ENCODE data around the gene MAGEA11.
"Not testable (repeated sequence)": the region's sequence is repeated elsewhere in the genome, so short reads cannot be mapped to it uniquely, and the experiment has no call there.

The MAGEA11 gene

DNA sequence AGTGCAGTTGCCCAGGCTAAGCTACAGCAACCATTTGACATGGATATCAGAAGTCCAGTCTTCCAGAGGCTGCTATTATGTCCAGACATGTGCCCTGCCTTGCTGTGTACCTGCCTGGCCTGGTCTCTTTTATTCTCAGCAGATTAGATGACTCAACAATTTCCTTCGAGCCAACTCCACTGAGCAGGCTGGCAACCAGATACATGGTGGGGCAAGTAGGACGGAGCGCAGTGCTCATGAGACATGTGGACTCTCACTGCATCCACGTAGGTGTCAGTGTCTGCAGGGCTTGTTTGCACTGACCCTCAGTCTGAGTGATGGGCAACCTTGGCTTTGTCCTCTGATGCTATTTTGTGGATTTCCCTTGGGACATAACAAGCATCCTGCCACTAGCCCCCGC, 7.2 kb upstream of the MAGEA11 start:
- H3K9me3 Mint-ChIP-seq, result no peaks in the 10 kb centered on the region
- ATAC-seq (ENCODE audit: low read depth), result no peak
- no peak overlapping the region for H3K27ac Mint-ChIP-seq
- no peak for DNase-seq (ENCODE audit: low spot score in 2 of 2)
- peaks cover 3% of the 10 kb centered on the region for H3K27me3 Mint-ChIP-seq
- H3K4me3 Mint-ChIP-seq, result no peak overlapping the region
- no peaks in the 10 kb centered on the region for H3K4me1 Mint-ChIP-seq
- H3K36me3 Mint-ChIP-seq, result no peaks in the 10 kb centered on the region

DNA sequence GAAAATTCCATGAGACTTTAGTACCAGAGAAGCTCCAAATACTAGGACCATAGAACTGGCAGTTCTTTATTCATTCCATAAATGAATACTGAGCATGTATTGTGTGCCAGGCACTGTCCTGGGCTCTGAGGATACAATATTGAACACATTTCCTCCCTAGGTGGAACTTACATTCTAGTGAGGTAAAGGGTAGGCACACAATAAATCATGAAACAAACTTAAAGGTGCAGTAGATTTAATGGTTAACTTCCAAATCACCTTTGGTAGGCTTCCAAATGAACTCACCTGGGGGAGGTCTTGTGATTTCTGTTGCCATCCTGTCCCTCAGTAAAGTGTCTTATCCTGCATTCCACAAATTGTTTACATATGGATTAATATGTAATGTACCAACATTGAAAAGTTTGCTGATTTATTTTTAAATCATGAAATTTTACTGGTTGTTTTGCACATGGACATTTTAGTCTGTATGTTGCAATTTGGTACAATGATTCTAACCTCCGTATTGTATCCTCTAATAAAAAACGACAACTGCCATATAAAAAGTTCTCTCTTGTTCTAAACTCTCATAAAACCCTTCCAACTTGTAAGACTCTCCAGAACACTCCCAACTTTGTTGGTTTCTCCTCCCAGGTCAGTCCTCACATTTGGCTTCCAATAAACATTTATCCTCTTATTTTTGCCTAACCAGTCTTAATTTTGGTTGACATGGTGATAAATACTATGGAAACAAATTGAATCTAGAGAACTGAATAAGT, 4.5 kb upstream of the MAGEA11 start:
- Mint-ChIP-seq H3K4me1 (no peaks in the 10 kb centered on the region), H3K27me3 (peaks cover 3% of the 10 kb centered on the region), H3K36me3 (no peaks in the 10 kb centered on the region), H3K27ac (no peak overlapping the region), H3K9me3 (no peaks in the 10 kb centered on the region), H3K4me3 (no peak overlapping the region)
- no peak for DNase-seq (ENCODE audit: low spot score in 2 of 2)
- no peak for ATAC-seq (ENCODE audit: low read depth)

DNA sequence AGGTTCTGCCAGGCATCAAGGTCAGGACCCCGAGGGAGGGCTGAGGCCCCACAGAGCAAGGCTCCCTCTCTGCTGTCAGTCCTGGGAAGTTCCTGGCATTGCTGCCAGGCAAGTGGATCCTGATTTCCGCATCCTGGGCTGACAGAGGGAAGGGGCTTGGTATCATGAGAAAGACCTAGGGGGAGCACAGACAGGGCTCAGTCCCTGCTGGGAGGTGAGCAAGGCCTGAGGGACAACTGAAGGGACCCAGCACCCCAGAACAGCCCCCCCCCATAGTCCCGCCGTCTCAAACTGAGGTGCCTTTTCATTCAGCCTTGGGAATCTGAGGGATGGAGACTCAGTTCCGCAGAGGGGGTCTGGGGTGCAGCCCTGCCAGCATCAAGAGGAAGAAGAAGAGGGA, 971 bp downstream of the MAGEA11 start:
- DNase-seq (ENCODE audit: low spot score in 2 of 2), result no peak
- Mint-ChIP-seq H3K4me3 (no peak overlapping the region), H3K4me1 (peaks cover 9% of the 10 kb centered on the region), H3K36me3 (no peaks in the 10 kb centered on the region), H3K9me3 (no peaks in the 10 kb centered on the region), H3K27me3 (peaks cover 3% of the 10 kb centered on the region), H3K27ac (no peak overlapping the region)
- ATAC-seq (ENCODE audit: low read depth), result no peak

DNA sequence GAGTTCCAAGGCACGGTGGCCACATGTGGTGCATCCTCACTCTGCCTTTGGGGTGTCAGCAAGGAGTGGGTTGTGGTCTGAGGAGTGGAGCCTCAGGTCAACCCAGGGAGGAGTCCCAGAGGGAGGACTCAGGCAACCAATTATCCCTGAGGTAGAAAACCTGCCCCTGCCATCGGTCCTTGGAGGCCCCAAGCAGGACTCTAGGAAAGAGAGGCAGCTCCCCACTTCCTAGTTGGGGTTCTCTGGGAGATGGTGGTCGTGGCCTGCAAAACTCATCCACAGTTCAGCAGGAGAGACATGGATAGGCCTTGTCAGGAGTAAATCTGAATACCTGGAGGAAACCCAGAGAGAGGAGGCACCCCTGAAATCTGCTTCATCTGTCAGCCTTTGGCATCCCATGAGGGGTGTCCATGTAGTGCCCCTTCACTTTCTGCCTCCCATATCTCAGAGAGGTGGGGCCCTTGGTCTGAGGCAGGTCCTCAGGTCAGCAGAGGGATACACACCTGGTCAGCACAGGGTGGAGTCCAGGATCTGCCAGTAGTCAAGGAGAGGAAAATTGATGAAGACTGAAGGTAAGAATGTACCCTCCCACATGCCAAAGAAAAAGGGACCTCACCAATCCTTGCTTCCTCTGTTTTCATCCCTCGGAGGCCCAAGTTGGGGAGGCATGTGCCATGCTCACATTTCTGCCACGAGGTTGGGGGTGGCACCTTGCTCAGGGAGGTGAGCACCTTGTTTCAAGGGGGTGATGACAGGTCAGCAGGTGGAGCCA, 1.6 kb downstream of the MAGEA11 start:
- ATAC-seq (ENCODE audit: low read depth) (no peak), DNase-seq (ENCODE audit: low spot score in 2 of 2) (no peak)
- Mint-ChIP-seq H3K9me3 (no peaks in the 10 kb centered on the region), H3K4me1 (peaks cover 9% of the 10 kb centered on the region), H3K27ac (no peak overlapping the region), H3K36me3 (no peaks in the 10 kb centered on the region), H3K27me3 (no peaks in the 10 kb centered on the region), H3K4me3 (no peak overlapping the region)

DNA sequence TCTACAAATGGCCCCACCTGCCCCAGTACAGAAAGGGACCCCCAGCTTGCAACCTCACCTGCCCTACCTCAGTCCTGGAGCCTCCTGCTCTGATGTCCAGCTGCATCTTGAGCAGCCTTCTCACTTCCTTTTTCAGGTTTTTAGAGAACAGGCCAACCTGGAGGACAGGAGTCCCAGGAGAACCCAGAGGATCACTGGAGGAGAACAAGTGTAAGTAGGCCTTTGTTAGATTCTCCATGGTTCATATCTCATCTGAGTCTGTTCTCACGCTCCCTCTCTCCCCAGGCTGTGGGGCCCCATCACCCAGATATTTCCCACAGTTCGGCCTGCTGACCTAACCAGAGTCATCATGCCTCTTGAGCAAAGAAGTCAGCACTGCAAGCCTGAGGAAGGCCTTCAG, 3.6 kb downstream of the MAGEA11 start:
- Mint-ChIP-seq H3K9me3 (no peaks in the 10 kb centered on the region), H3K4me3 (no peak overlapping the region), H3K27me3 (no peaks in the 10 kb centered on the region), H3K4me1 (peaks cover 9% of the 10 kb centered on the region), H3K36me3 (no peaks in the 10 kb centered on the region), H3K27ac (no peak overlapping the region)
- ATAC-seq (ENCODE audit: low read depth), result peak; percentile 21
- DNase-seq (ENCODE audit: low spot score in 2 of 2), result no peak

DNA sequence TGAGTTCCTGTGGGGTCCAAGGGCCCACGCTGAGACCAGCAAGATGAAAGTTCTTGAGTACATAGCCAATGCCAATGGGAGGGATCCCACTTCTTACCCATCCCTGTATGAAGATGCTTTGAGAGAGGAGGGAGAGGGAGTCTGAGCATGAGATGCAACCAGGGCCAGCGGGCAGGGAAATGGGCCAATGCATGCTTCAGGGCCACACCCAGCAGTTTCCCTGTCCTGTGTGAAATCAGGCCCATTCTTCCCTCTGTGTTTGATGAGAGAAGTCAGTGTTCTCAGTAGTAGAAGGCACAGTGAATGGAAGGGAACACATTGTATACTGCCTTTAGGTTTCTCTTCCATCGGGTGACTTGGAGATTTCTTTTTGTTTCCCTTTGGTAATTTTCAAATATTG, 4.8 kb downstream of the MAGEA11 start:
- H3K36me3 Mint-ChIP-seq, result no peaks in the 10 kb centered on the region
- H3K27me3 Mint-ChIP-seq, result no peaks in the 10 kb centered on the region
- H3K4me1 Mint-ChIP-seq, result peaks cover 9% of the 10 kb centered on the region
- H3K9me3 Mint-ChIP-seq, result no peaks in the 10 kb centered on the region
- ATAC-seq (ENCODE audit: low read depth), result no peak
- DNase-seq (ENCODE audit: low spot score in 2 of 2), result no peak
- no peak overlapping the region for H3K4me3 Mint-ChIP-seq
- no peak overlapping the region for H3K27ac Mint-ChIP-seq

DNA sequence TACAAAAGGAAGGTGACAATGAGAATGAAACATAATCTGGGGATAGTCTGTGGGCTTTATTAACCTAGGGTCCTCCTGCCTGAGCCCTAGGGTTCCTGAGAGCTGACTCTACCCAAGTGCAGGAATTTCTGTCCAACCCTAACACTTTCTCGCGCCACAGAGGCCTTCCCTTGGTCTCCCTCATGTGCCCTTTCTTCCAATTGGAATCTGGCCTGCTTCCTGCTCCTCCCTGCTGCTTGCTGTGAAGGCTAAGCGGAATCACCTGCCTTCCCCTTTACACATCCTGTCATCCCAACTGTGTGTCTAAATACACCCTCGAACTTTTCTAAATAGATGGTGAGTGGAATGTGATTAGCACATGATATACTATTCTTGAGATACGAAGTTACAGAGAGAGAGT, 5.9 kb downstream of the MAGEA11 start:
- no peak overlapping the region for H3K4me3 Mint-ChIP-seq
- H3K36me3 Mint-ChIP-seq, result no peaks in the 10 kb centered on the region
- DNase-seq (ENCODE audit: low spot score in 2 of 2) (no peak), ATAC-seq (ENCODE audit: low read depth) (no peak)
- peaks cover 9% of the 10 kb centered on the region for H3K4me1 Mint-ChIP-seq
- no peak overlapping the region for H3K27ac Mint-ChIP-seq
- H3K9me3 Mint-ChIP-seq, result no peaks in the 10 kb centered on the region
- no peaks in the 10 kb centered on the region for H3K27me3 Mint-ChIP-seq

DNA sequence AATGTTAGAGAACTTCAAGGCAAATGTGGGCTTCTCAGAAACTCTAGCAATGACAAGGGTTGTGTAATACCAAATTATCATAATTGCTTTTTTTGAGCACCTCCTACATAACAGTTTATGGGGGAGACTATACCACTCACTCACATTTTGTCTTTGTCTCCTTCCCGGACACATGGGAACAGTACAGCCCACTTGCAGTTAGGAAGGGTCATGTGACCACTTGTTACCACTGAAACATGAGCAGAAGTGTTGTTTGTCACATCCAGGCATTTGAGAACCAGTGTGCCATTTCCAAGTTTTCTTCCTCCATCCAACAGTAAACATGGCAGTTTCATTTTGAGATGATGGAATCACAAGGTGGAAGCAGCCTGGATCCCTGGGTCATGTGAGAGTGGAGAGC, 6.9 kb downstream of the MAGEA11 start:
- no peaks in the 10 kb centered on the region for H3K27me3 Mint-ChIP-seq
- no peak overlapping the region for H3K4me3 Mint-ChIP-seq
- H3K27ac Mint-ChIP-seq, result no peak overlapping the region
- no peak for DNase-seq (ENCODE audit: low spot score in 2 of 2)
- no peaks in the 10 kb centered on the region for H3K36me3 Mint-ChIP-seq
- H3K4me1 Mint-ChIP-seq, result peaks cover 9% of the 10 kb centered on the region
- H3K9me3 Mint-ChIP-seq, result no peaks in the 10 kb centered on the region
- no peak for ATAC-seq (ENCODE audit: low read depth)

DNA sequence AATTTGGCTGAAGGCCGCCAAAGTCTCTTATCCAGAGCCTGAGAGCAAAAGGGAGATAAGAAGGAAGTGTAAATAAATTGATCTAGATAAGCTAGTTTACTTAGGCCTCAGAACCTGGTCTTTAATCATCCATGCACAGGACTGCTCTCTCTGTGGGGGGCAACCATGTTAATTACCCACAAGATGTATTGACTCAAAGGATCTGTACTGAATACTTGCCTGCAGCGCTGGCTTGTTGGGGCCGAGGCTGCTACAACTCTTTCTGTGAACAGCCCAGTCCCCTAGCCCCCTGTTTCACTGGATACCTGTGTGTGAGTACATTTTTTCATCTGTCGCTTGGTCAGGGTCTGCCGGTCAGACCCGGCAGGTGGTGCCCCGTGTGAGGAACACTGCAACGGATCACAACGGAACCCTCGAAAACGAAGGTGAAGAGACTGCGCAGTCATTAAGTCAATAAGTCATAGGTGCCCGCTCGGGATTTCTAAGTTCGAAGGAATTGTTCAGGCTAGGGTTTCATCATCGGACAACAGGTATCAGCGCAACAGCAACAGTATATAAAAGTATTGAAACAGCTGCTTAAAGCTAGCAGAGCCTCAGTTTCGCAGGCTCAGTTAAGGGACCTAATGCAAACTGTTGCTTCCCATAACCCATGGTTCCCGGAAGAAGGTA, 8.3 kb downstream of the MAGEA11 start:
- DNase-seq (ENCODE audit: low spot score in 2 of 2), result no peak
- Mint-ChIP-seq H3K27me3 (no peaks in the 10 kb centered on the region), H3K27ac (no peak overlapping the region), H3K9me3 (no peaks in the 10 kb centered on the region), H3K36me3 (no peaks in the 10 kb centered on the region), H3K4me3 (no peak overlapping the region), H3K4me1 (peaks cover 6% of the 10 kb centered on the region)
- ATAC-seq (ENCODE audit: low read depth), result no peak

DNA sequence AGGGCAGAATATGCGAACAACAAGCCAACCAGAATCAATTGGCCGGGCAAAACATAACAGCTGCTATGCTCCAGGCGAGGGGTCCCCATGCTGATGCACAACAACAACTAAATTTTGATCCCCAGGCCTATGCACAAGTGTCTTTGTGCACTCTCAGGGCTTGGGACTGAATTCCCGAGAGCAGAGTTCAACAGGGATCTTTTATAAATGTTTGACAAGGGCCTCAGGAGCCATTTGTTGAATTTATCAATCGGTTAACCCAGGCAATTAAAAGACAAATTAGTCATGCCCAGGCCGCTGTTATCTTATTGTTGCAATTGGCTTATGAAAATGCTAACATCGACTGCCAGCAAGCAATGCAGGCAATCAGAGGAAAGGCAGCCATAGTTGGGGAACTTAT, 9.4 kb downstream of the MAGEA11 start:
- H3K27ac Mint-ChIP-seq, result not testable (repeated sequence)

DNA sequence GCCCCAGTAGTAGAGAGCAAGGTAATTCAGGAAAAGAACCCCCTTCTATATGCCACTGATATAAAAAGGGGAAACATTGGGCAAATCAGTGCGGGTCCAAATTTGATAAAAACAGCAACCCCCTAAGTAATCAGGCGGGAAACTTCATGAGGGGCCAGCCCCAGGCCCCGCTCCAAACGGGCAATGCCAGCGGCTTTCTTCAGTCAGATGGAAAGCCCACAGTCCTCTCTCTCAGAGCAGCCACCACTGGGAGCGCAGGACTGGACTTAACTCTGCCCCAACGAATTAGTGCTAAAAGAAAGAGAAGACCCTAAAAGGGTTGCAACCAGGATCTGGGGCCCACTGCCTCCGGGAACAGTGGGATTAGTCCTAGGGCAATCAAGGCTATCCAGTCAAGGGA, 9.9 kb downstream of the MAGEA11 start:
- Mint-ChIP-seq H3K27me3 (no peaks in the 10 kb centered on the region), H3K9me3 (no peaks in the 10 kb centered on the region), H3K4me3 (no peak overlapping the region)

More for the DNA sequence above, 9.4 kb downstream of the MAGEA11 start:
- not testable (repeated sequence) for ATAC-seq (ENCODE audit: low read depth); H3K27me3 Mint-ChIP-seq; H3K36me3 Mint-ChIP-seq; H3K9me3 Mint-ChIP-seq; H3K4me1 Mint-ChIP-seq; H3K4me3 Mint-ChIP-seq; DNase-seq (ENCODE audit: low spot score in 2 of 2)

DNA sequence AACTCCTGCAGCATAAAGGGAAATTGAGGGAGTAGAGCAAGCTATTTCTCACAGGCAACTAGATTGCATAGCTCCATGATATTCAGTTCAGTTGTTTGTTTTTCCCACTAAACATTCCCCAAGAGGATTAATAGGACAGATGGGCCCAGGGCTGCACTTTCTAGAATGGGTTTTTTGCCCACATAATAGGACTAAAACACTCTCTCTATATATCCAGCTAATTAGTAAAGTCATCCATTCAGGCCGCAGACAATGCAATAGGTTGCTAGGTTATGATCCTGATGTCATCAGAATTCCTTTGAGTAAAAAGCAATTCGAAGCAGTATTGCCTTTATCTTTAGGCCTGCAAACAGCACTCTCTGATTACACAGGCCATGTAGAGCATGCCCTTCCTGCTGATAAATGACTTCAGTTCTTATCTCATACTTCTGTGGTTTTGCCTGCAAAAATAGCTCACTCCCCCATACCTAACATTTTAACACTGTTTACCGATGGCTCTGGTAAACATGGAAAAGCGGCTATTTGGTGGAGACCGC, 11.8 kb downstream of the MAGEA11 start:
- not testable (repeated sequence) for DNase-seq (ENCODE audit: low spot score in 2 of 2); H3K4me3 Mint-ChIP-seq; H3K4me1 Mint-ChIP-seq; H3K27ac Mint-ChIP-seq; ATAC-seq (ENCODE audit: low read depth); H3K9me3 Mint-ChIP-seq; H3K36me3 Mint-ChIP-seq; H3K27me3 Mint-ChIP-seq

More for the DNA sequence above, 9.9 kb downstream of the MAGEA11 start:
- ATAC-seq (ENCODE audit: low read depth) (no peak), DNase-seq (ENCODE audit: low spot score in 2 of 2) (no peak)
- Mint-ChIP-seq H3K4me1 (no peaks in the 10 kb centered on the region), H3K36me3 (no peaks in the 10 kb centered on the region), H3K27ac (no peak overlapping the region)

DNA sequence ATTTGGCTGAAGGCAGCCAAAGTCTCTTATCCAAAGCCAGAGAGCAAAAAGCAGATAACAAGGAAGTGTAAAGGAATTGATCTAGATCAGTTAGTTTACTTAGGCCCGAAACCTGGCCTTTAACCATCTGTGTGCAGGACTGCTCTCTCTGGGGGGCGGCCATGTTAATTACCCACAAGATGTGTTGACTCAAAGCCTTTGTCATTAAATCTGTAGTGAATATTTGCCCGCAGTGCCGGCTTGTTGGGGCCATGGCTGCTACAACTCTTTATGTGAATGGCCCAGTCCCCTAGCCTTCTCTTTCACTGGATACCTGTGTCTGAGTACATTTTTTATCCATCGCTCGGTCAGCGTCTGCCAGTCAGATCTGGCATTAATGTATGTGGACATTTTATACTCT, 15.4 kb downstream of the MAGEA11 start:
- not testable (repeated sequence) for DNase-seq (ENCODE audit: low spot score in 2 of 2); H3K27ac Mint-ChIP-seq; H3K36me3 Mint-ChIP-seq; ATAC-seq (ENCODE audit: low read depth); H3K27me3 Mint-ChIP-seq; H3K4me1 Mint-ChIP-seq; H3K4me3 Mint-ChIP-seq; H3K9me3 Mint-ChIP-seq

DNA sequence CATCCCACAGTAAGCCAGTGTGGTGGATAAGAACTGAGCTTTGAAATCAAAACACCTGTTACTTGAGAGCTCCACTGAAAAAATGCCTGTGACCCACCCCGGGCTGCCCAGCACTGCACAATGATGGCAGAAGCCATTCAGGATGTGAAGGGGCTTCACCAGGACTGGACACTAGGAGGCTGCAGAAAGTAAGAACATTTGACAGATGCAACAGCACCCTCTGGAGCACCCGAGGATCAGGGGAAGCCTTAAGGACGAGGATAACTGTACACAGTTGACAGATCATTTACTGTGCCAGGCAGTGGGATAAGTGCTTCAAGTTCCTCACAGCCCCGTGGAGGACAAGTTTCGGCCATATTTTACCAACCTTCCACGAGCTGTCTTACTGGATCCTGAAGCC, 30.4 kb downstream of the MAGEA11 start:
- not testable (repeated sequence) for H3K9me3 Mint-ChIP-seq; DNase-seq (ENCODE audit: low spot score in 2 of 2); ATAC-seq (ENCODE audit: low read depth); H3K27ac Mint-ChIP-seq; H3K36me3 Mint-ChIP-seq; H3K4me3 Mint-ChIP-seq; H3K4me1 Mint-ChIP-seq; H3K27me3 Mint-ChIP-seq
